HG02943 (cell line): Measurements from ENCODE around the gene TNFSF15.

ENCODE experiments used
- ATAC-seq: cut with Tn5 transposase; IDR thresholded peaks from one replicate; pipeline ENCODE4 v1.9.1; 2021; ENCODE audit warnings: mild to moderate bottlenecking, low read depth, moderate library complexity; ENCODE audit not compliant: unreplicated experiment

TNFSF15 gene

DNA sequence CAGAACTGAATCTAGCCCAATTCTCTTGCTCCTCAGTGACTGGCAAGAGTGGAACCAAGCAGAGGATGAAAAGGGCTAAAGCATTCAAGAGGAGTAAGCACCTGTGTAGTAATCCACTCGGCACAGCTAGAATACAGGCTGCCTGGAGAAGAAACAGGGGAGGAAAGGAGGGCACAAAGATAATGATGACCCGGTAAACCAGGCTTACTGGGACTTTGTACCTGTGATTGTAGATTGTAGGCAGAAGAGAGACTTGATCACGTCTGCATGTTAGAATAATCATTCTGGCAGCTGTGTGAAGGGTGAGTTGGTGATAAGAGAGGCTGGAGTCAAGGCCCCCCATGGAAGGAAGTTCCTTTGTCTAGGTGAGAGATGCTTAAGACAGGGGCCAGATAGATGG, 20.6 kb upstream of the TNFSF15 start:
- ATAC-seq, result no peak

DNA sequence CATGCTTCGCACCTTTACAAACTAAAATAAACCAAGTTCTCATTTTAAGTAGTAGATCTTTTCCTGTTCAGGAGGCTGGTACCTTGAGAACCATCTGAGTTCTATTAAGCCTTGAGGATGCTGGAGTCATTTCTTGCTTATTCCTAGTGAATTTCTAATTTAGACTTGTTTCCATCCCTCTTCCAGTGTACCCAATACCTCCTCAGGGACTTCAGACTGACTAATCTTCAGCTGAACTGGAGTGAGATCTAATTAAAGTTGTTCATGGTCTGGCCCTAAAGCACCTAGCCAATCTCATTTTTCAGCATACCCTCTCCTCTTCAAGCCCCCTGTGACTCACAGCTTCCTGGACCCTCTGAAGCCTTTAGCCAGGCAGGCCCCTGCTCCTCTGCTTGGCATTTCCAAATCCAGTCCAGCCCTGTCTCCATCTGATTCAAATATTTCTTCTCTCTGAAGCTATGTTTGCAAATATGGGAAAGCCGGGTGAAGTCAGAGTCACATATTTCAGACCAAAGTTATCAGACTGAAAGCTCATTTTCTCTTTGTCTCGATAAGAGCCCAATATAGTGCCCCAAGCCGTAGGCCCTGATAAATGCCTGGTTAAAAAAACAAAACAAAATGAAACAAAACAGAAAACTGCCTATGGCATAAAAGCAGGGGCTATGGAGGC, 19.4 kb upstream of the TNFSF15 start:
- ATAC-seq, result no peak

DNA sequence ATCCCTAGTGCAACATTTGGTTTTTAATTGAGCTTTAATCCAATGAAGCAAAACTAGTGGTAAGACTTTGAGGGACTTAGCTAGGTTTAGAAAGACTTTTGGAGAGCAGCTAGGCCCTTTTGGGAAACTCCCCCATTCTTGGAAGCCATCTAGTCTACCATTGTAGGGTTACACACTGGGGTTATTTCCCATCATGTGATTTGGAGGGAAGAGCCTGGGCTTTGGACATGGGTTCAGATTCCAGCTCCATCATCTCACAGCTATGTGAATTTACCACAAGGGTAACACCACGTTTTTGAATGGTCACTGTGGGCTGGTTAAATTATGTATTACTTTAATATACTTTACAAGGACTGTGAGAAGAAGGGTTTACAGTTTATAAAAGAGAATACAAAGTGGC, 18.3 kb upstream of the TNFSF15 start:
- no peak for ATAC-seq

DNA sequence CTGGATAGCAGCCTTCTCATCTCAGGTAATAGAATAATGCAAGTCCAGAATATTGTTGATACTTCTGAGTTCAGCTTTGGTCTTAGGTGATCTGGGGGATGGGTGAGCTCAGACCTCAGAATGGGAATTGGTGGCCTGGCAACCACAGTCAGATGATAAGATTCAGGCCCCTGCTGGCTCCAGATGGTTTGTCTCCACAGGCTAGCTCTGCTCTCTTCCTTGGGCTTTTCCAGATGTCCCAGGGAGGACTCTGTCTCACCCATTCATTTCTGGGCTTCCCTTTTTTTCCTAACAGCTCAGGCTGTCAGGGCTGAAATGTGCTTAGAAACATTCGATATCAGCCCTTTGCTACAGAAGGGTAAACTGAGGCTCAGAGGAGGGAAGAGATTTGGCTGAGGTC, 17.6 kb upstream of the TNFSF15 start:
- ATAC-seq, result no peak

DNA sequence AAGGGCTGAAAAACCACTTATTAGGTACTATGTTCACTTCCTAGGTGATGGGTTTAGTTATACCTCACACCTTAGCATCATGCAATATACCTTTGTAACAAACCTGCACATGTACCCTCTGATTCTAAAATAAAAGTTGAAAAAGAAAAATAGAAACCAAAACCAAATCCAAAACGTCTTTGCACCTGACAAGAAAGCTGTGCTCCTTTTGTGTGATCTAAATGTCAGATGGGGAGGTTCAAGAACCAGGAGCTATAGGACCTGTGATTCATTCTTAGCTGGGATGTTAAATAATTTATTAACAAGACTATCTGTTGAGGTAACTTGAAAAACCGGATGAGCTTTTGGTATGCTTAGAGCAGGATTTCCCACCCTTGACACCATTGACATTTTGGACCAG, 16.9 kb upstream of the TNFSF15 start:
- ATAC-seq, result no peak

DNA sequence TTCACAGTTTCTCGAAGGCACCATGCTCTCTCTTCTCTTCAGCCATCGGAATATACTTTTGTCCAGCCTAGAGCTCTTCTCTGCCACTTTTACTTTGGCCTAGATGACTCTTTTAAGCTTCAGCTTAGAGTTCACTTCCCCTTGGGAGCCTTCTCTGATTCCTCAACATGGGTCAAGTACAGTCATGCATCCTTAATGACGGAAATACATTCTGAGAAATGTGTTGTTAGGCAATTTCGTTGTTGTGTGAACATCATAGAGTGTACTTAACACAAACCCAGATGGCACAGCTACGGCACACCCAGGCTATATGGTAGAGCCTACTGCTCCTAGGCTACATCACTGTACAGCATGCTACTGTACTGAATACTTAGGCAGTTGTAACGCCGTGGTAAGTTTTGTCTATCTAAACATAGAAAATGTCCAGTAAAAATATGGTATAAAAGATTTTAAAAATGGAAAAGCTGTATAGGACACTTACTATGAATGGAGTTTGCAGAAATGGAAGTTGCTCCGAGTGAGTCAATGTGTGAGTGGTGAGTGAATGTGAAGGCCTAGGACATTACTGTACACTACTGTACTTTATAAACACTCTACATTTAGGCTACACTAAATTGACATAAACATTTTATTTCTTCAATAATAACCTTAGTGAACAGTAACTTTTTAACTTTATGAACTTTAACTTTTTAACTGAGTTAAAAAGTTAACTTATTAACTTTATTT, 15.1 kb upstream of the TNFSF15 start:
- no peak for ATAC-seq

DNA sequence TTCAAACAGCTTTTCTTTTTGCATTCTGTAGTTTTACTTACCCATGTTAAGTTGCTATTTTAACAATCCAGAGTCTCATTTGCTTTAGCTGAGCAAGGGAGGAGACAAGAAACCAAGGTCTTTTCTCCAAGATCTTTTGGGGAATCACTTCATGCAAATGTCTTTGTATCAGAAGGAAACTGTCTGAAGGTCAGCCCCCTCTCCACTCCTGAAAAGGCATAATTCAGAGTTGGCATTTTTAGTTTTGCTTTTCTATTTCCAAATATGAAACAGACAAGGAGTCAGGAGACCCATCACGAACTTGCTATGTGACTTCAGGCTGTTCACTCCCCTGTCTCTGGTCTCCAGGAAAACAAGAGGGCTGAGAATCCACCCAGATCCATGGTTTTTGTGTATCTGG, 12.3 kb upstream of the TNFSF15 start:
- no peak for ATAC-seq

DNA sequence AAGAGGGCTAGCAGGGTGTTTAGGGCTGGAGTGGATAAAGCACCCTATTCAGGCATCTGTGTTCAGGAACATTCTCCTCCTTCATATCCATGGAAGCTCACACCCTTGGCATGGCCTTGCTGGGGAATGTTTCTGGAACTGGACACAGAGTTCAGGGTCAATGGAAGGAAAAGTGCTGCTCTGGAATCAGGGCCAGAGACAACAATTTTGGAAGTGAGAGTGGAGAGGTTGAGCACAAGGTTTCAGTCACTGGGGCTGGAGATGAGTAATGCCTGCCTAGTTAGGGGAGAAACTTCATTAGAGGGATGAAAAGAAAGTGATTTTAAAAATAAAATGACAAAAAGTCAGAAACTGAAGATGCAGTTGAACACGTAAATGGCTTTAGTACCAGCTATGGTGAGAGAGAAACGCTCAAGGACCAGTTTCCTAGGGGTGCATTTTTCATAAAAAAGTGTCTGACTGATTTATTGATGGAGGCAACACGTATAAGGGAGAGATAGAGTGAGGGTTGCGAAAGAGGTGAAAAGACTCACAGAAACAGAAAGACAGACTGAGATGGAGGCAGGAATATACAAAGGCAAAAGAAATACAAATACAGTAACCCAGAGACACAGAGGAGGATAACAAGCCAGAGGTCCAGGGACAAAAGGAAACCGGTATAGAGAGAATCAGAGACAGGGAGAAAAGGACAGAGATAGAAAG, 8.0 kb upstream of the TNFSF15 start:
- ATAC-seq, result no peak

DNA sequence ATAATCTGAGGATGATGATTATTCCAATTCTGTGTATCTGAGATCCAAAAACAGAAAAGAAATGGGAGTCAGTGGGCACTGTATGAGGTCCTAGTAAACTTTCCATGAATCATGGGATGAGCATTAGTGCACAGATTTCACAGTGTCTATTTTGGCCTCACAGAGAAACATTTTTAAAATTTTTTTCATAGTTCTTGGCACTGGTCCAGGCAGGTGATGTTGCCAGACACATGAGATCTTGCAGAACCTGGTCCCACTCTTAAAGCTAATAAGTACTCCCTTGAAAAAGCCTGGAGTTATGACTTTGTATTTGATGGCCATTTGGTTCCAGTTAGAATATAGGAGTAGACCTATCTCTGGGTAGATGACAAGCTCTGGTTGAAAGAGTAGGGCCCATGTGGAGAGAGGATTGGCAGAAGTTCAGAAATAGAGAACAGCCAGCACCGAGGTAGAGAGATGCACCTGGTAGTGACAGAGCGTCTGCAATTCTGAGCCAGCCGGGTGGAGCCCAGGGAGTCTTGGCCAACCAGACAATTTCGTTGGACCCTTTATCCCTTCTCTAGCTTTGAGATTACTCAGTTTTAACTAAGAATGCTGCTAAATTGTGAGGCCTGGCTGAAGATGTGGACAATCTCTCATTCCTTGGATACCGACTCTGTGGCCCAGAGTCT, 6.3 kb upstream of the TNFSF15 start:
- no peak for ATAC-seq

DNA sequence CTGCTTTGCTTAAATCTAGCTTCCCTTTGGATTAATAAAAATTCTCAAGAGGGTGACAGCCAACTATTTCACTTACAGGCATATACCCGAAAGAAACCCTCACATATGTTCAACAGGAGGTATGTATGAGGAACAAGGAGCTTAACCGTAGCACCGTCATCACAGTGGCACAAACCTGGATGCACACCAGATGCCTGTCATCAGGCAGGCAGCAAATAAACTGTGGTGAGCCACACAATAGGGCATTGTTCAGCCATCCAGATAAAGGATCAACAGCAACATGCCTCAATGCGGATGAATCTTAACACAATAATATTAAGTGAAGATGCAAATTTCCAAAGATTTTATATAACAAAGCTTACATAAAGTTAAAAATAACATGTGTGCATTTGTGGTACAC, 5.5 kb upstream of the TNFSF15 start:
- no peak for ATAC-seq

DNA sequence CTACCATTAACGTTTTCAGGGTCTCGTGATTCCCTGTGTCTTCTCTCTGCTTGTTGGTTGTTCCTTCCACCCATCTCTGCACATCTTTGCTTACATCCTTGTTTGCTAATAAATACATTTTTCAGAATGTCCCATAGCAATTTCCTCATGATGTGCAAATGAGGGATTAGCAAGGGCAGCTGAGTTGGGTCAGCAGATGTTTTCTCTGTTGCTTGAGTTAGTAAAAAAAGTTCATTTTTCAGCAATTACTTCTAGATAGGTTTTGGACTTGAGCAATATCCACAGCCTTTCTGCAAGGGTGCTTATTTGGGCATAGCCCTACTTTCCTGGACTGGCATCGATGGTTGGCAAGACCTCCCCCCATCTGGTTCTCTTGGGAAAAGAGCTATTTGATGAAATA, 4.8 kb upstream of the TNFSF15 start:
- ATAC-seq, result no peak

DNA sequence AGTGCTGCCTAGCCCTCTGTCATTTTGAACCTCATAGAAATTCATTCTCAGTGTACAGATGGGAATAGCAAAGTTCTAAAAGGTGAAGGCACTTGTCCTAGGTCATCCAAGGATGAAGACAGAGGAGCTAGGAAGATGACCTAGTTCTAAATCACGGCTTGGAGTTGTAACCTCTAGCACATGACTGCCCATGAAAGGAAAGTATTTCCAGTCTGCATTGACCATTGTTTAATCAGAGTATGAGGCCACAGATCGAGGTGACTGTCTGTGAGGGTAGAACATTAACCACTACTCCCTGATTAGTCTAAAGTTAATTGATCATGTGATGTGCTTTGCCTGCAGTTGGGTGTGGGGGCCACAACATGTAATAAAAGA, 674 bp upstream of the TNFSF15 start:
- ATAC-seq, result peak; percentile 56

DNA sequence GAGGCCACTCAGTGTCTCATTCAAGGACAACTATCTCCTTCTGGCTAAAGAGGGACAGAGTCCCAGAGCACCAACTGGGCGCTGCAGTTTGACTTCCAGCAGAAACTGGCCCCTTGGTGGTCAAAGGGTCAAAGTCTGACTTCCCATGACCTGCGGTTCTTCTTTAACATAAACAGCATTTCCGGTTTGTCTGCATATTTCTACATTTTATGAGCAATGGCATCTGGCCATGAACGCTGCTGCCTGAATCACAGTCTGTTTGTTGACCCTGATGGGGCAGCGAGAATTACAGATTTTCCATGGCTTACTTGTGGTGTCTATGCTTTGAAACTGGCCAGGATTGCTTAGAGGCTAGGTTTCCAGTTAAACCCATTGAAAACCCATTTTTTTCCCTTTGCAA, 1.3 kb downstream of the TNFSF15 start:
- no peak for ATAC-seq

DNA sequence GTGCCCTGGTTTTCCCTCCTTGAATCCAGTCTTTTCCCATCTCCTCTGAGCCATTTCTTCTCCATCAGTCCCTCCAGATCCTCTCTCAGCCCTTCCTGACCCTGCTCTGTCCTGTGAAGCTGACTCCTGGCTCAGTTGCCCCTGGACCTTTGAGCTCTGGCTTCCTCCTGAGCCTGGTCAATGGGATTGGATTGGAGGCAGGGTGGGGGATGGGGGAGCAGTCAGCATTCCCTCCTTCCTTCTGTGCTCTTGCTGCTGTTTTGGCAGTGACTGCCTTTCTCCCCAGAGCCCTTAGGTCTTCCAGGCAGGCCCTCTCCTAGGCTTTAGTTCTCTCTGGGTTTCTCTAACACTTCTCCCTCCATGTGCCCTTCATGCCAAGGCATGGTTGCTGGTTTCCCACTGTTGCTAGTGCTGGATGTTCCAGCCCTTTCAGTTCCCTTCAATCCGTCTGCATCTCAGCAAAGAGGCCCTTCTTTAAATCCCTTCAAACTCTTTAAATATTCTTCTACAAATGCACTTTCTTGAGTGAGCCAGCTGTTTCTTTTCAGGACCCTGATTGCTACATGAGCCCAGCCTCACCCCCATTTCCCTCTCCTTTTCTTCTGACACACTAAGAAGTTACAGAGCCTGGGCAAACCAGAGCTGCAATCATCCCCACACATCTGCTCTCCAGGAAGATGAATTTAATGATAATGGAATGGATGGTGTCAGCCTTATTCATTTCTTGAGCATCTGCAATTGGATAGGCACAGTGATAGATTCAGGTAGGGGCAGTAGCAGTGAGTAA, 2.2 kb downstream of the TNFSF15 start:
- no peak for ATAC-seq

DNA sequence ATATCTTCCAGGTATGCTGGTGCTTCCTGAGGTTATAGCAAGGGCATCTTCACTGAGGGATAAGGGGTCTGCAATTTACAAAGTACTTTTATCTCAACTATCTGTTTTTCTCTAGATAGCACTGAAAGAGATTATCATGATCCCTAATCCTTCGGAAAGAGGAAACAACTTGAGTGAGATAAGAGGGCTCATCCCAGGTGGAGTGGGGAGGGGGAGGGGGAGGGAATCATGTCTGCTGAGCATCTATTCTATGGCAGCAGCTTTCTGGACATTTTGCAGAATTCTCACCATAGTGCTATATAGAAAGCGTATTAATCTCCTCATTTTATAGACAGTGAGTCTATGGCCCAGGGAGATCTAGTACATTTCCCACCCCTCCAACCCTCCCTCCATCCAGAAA, 5.9 kb downstream of the TNFSF15 start:
- no peak for ATAC-seq

DNA sequence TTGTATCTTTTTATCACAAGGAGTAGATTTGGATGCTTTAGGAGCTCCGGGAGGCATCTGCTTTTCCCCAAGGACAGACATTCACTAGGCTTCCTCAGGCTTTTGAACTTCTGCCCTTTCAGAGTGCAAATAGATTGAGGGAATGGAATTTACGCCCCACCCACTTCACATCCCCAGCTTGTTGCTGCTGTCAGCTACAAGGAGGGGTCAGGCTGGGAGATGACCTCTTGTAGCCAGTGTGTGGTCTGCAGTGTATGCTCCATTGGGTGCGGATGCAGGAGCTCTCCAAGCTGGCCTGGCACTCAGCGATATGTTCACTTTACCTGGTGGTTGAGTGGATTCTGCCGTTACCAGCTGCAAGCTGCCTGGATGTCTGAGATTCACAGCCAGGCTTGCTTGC, 6.4 kb downstream of the TNFSF15 start:
- no peak for ATAC-seq

DNA sequence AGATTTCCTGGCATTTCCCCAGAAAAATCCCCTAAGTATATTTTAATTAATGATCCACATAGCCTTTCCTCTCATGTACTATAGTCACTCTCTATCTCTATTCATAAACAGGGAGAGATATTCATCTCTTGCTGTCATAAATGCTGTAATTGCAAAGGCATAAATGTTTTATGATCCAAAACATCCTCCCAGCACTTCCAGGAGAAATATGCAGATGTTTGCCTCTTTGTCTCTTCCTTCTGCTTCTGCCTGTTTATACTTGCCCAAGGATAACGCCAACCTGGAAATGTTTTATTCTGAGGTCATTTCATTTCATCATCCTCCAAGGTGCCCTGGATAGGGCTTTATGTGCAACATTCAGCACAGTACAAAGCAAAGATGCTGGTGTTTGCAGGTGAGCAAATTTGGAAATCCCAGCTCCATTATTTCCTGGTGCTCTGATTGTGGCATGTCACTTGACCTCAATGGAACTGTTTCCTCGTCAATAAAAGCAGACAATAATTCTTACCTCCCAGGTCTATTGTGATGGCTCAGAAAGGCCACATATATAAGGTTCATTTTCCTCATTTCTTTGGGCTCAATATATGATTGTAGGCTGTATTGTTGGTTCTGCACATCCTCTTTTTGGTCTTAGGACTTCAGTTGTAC, 6.9 kb downstream of the TNFSF15 start:
- no peak for ATAC-seq

DNA sequence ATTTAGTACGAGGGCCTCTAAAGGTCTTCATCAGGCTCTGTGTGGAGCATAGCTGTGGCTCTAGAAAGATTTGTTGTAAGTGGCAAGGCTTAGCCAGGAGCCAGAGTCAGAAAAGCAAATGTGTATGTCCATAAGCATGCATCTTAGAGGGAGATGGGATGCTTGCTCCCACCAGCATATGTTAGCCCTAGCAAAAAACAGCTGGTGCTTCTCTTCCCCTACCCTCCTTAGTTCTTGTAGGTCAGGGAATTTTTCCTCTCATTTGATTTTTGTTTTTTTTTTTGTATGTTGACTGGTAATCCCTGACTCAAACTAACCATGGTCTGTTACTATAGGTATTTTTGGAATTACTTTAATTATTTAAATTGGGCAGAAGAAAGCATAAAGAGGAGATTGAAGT, 7.7 kb downstream of the TNFSF15 start:
- ATAC-seq, result no peak

DNA sequence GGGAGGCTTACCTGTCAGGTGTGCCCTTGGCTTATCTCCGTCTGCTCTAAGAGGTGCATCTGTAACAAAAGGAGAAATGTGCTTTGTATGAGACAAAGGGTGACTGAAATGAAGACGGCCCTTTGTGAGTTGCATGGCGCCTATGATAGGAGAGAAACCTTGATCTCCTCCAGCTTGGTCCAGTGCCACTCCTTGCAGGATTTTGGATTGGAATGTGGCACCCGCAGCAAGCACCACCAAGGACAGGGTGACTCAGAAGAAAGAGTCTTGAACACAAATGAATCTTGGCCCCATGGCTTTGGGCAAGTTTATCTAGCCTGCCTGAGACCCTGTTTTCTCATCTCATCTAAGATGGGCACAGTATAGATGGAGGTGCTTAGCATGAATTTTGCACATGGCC, 13.4 kb downstream of the TNFSF15 start:
- ATAC-seq, result no peak

DNA sequence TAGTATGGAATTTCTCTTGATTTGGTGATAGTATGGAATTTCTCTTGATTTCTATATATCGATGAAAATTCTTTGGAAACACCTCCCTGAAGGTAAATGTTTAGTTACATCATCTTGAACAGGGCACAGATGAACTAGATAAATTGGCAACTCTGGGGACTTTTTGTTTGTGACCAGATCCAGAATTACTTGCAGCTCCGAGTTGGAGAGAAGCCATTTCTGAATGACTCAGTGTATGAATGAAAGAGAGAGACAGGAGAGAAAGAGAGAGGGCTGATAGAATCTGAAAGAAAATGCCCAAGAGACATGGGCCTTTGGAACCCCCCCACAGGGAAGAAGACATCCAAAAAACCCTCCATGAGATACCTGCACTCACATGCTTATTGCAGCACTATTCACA, 14.1 kb downstream of the TNFSF15 start:
- no peak for ATAC-seq
